Mucosa of descending colon (tissue), 3 donors: ENCODE measurements around the gene RAET1E. TPM values are rescaled to one million over a fixed set of nuclear protein-coding genes. Genes with fewer than 3 reads are reported as not detected.

Experiments used
- total RNA-seq, 3 donors: library from RNA; stranded (reverse); fragmentation: NEBNext Ultra II Directional in 2 of 3; extraction: Animal tissue kit (Norgen Biotek cat#: 25700) in 2 of 3; gene quantifications; one replicate each; pipeline versions ENCODE4 v1.2.1 to v1.2.4, GENCODE V29; 2021 to 2023
- donor health status: DM: no; HTN: no; CAD: no; lungs with moderate emphysema.
- donor health status: DM: no; HTN: no; CAD: no.
- donor health status: DM: no; HTN: yes; CAD: no.

RAET1E gene
- total RNA-seq, 3 donors from 2014 or later = 0.16 to 0.58 TPM; not detected in 1

Other genes with a start within 250 kb of the RAET1E start
- gene KATNA1, start 249.4 kb downstream of the RAET1E start, total RNA-seq = 10 to 100 TPM in 2 of 3 donors, 1 to 10 TPM in 1; 9.2 to 16.8 (median 13.2) TPM
- gene LATS1, start 180.0 kb downstream of the RAET1E start, total RNA-seq = 10 to 100 TPM; 23.2 to 39.0 (median 23.3) TPM
- gene NUP43, start 151.6 kb downstream of the RAET1E start, total RNA-seq = 10 to 100 TPM; 25.8 to 27.9 (median 26.0) TPM
- 10 to 100 TPM; 51.9 to 72.4 (median 57.9) TPM for gene PCMT1, start 148.4 kb downstream of the RAET1E start, total RNA-seq
- 10 to 100 TPM; 16.2 to 27.2 (median 26.1) TPM for gene LRP11, start 33.8 kb downstream of the RAET1E start, total RNA-seq
- gene RAET1G, start 25.0 kb upstream of the RAET1E start, total RNA-seq = under 1 TPM in 1 of 3 donors, not detected in 2; 0.41 TPM
- under 1 TPM in 1 of 3 donors, not detected in 2; 0.43 TPM for gene ULBP2, start 43.9 kb upstream of the RAET1E start, total RNA-seq
- gene ULBP1, start 65.8 kb upstream of the RAET1E start, total RNA-seq = not detected
- gene RAET1L, start 127.4 kb upstream of the RAET1E start, total RNA-seq = not detected
- gene ULBP3, start 171.0 kb upstream of the RAET1E start, total RNA-seq = 1 to 10 TPM in 2 of 3 donors, under 1 TPM in 1; 0.32 to 1.9 (median 1.9) TPM
- 10 to 100 TPM; 11.1 to 33.5 (median 25.2) TPM for gene PPP1R14C, start 244.9 kb upstream of the RAET1E start, total RNA-seq